Transverse colon (tissue), 4 donors: Measurements from ENCODE around the gene SRPK3. TPM values are rescaled to one million over a fixed set of nuclear protein-coding genes. Genes with fewer than 3 reads are reported as not detected.

Experiments
- DNase-seq: peaks from one replicate; pipeline ENCODE4 v3.0.0-alpha.2; 2019
- H3K27ac ChIP-seq, 4 donors: fragments of 200-600 bp; sonication (generic); 2 replicates each; pipeline ENCODE4 v1.5.1; 2016 to 2018; ENCODE audit warnings: inconsistent platforms in 4 of 4
- H3K27me3 ChIP-seq: fragments of 200-600 bp; sonication (generic); 2 replicates; pipeline ENCODE4 v1.5.1; 2017; ENCODE audit warnings: inconsistent platforms
- H3K36me3 ChIP-seq, 4 donors: fragments of 200-600 bp; sonication (generic); 2 replicates each; pipeline ENCODE4 v1.5.1; 2017 to 2019; ENCODE audit warnings: inconsistent platforms in 4 of 4
- H3K4me1 ChIP-seq, 4 donors: fragments of 200-600 bp; sonication (generic); 2 replicates each; pipeline ENCODE4 v1.5.1; 2017 to 2020; ENCODE audit warnings: inconsistent platforms in 4 of 4
- H3K4me3 ChIP-seq, 4 donors: fragments of 200-600 bp; sonication (generic); 1 replicate in 1 of 4; 2 replicates in 3 of 4; pipeline versions ENCODE4 v1.5.1 to v1.6.1; 2017 to 2019; ENCODE audit warnings: inconsistent platforms in 4 of 4
- H3K9me3 ChIP-seq, 2 donors: fragments of 200-600 bp; sonication (generic); 2 replicates each; pipeline ENCODE4 v1.5.1; 2017 to 2019; ENCODE audit warnings: inconsistent platforms in 2 of 2
- CTCF ChIP-seq, 5 experiments: fragments of 200-600 bp in 3 of 5; fragments of 450-650 bp in 2 of 5; sonication (generic) in 3 of 5; IDR thresholded peaks; 1 replicate in 2 of 5; 2 replicates in 3 of 5; pipeline ENCODE4 v1.5.1; 2016 to 2017; ENCODE audit warnings: antibody characterized with exemption in 5 of 5, inconsistent platforms in 3 of 5, mild to moderate bottlenecking in 2 of 5, moderate library complexity in 1 of 5
- EP300 ChIP-seq: sonication (generic); formaldehyde crosslinking; IDR thresholded peaks from one replicate; pipeline ENCODE4 v1.6.1; 2017; ENCODE audit warnings: antibody characterized with exemption, low read depth
- POLR2A ChIP-seq: fragments of 450-650 bp; IDR thresholded peaks from one replicate; pipeline ENCODE4 v1.6.1; 2016; ENCODE audit warnings: antibody characterized with exemption, mild to moderate bottlenecking, moderate library complexity
- POLR2AphosphoS5 ChIP-seq, 3 donors: sonication (generic); formaldehyde crosslinking; IDR thresholded peaks; one replicate each; pipeline ENCODE4 v1.6.1; 2016; ENCODE audit warnings: antibody characterized with exemption in 3 of 3
- WGBS, 2 donors: methylation state at CpG; one replicate each; pipeline ENCODE4 v1.1.5; 2018; ENCODE audit warnings: low coverage in 1 of 2; 5-methylcytosine and 5-hydroxymethylcytosine counted together
- in situ Hi-C, 4 donors: fragments of 200-750 bp; cut with MboI; loops; one replicate each; pipeline versions ENCODE4 v1.15.0 to v1.15.1; 2017; ENCODE audit warnings: low sequenced_read_pairs in 3 of 4, low pct_ligation_motif_present in 1 of 4, low pct_unique_long_range_greater_than_20kb in 1 of 4
- intact Hi-C: fragments of 100-400 bp; cut with DNase I; formaldehyde crosslinking; loops from one replicate; pipeline ENCODE4 v1.15.1; 2023; ENCODE audit warnings: low total_unique reads
- total RNA-seq, 4 donors: library from RNA; depleted of rRNA; stranded (reverse); fragments of >200 nt; gene quantifications; one replicate each; pipeline ENCODE4 v1.1.0, GENCODE V29; 2016

SRPK3 gene
- total RNA-seq, 4 donors from 2014 or later: 0.64 to 3.8 (median 1.3) TPM

DNA sequence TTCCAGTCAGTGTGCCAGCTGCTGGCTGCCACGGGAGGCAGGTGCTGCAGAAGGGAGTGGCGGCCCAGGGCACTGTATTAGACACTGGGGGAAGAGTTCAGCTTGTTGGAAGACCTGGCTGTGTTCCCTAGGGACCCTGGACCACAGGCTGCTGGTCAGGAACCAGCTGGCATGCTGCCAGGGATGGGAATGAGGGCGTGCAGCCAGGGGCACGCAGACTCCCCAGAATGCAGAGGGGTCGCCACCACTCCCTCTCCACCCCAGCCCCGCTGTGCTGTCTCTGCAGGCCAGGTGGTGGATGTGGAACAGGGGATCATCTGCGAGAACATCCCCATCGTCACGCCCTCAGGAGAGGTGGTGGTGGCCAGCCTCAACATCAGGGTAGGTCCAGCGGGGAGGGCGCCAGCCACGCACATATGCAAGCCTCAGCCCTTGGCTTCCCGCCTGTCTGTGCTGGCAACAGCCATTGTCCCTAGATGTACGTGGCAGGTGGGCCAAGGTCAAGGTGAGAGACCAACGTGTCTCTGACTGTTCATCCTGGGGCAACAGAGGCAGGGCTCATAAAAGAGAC lies 43.9 kb upstream of the SRPK3 start:
- intact Hi-C loops (no loop called here), in situ Hi-C loops (no loop called here)
- TF ChIP-seq POLR2AphosphoS5 (IDR thresholded peaks at IDR 0.05) (no peak), EP300 (no peak), CTCF (IDR thresholded peaks at IDR 0.05) (no peak), POLR2A (no peak)

DNA sequence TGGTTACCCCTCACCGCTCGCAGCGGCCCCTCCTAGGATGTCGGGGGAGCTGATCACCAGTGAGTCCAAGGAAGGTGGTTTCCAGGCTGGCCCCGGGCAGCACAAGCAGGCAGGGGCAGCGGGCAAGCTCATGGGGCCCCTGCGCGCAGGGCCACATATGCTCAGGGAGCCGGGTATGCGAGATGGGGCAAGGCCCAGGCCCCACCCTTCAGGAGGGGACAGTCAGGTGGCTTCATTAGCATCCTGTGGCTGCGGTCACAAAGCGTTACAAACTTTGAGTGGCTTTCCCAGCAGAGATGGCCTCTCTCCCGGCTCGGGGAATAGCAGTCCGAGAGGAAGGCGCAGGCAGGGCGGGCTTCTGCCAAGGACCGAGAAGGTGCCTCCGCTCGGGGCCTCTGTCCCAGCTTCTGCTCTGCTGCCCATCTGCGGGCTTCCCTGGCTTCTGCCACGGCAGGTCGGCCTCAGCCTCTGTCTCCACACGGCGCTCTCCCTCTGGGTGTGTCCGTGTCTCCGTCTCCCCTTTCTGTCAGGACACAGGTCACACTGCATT lies 42.7 kb upstream of the SRPK3 start:
- intact Hi-C loops: no loop called here
- TF ChIP-seq POLR2AphosphoS5 (IDR thresholded peaks at IDR 0.05): no peak
- in situ Hi-C loops: no loop called here

More for the DNA sequence above, 43.9 kb upstream of the SRPK3 start:
- no peak overlapping the region for H3K27ac ChIP-seq
- no peaks in the 10 kb centered on the region for H3K9me3 ChIP-seq
- no peak overlapping the region for H3K4me3 ChIP-seq
- DNase-seq: no peak
- H3K36me3 ChIP-seq: no peaks in the 10 kb centered on the region
- WGBS, 2 donors: 76% methylated on average over 15 of the region's 15 CpGs; no CpG with 5 or more reads in 1 of the 2 donors
- H3K4me1 ChIP-seq: no peaks in the 10 kb centered on the region
- no peaks in the 10 kb centered on the region for H3K27me3 ChIP-seq

DNA sequence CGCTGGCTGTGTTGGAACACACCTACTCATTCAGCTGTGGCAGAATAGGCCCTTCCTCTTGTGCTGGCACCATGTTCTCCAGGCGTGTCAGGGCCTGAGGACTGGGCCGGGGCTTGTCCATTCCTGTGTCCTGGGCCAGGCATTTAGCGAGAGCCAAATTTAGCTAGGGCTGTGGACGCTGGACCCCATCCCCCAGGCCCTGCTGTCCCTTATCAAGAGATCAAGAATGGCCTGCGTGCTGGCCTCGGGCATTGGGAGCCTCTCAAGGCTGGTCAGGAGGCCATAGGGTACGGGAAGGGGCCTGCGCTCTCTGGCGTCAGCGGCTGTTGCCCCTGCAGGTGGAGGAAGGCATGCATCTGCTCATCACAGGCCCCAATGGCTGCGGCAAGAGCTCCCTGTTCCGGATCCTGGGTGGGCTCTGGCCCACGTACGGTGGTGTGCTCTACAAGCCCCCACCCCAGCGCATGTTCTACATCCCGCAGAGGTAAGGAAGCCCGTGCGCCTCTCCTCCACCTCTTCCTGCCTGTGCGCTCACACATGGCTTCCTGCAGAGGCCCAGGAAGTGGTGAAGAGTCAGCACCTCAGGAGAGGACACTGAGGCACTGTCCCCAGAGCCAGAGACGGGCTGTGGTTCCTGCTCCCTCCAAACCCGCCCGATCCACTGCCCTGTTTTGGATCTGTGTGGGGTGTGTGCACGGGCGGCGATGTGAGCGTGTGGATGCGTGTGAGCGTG lies 40.9 kb upstream of the SRPK3 start:
- 92% methylated on average over 29 of the region's 29 CpGs; no CpG with 5 or more reads in 1 of the 2 donors for WGBS, 2 donors
- no peak for TF ChIP-seq EP300
- no peak for TF ChIP-seq CTCF (IDR thresholded peaks at IDR 0.05)
- TF ChIP-seq POLR2A: no peak
- TF ChIP-seq POLR2AphosphoS5 (IDR thresholded peaks at IDR 0.05): no peak
- no peaks in the 10 kb centered on the region for H3K9me3 ChIP-seq
- no peak for DNase-seq
- peaks cover 0 to 12% (median 9%) of the 10 kb centered on the region in 4 donors for H3K4me1 ChIP-seq
- no peaks in the 10 kb centered on the region for H3K27me3 ChIP-seq
- no peaks in the 10 kb centered on the region for H3K36me3 ChIP-seq
- H3K27ac ChIP-seq: no peak overlapping the region
- H3K4me3 ChIP-seq: no peak overlapping the region
- intact Hi-C loops (no loop called here), in situ Hi-C loops (no loop called here)

More for the DNA sequence above, 42.7 kb upstream of the SRPK3 start:
- Histone ChIP-seq H3K27me3 (no peaks in the 10 kb centered on the region), H3K4me1 (peaks cover 0 to 5% (median 2%) of the 10 kb centered on the region in 4 donors), H3K36me3 (no peaks in the 10 kb centered on the region), H3K27ac (no peak overlapping the region), H3K9me3 (no peaks in the 10 kb centered on the region), H3K4me3 (no peak overlapping the region)
- no peak for DNase-seq
- WGBS, 2 donors: 96% methylated on average over 26 of the region's 27 CpGs; no CpG with 5 or more reads in 1 of the 2 donors

DNA sequence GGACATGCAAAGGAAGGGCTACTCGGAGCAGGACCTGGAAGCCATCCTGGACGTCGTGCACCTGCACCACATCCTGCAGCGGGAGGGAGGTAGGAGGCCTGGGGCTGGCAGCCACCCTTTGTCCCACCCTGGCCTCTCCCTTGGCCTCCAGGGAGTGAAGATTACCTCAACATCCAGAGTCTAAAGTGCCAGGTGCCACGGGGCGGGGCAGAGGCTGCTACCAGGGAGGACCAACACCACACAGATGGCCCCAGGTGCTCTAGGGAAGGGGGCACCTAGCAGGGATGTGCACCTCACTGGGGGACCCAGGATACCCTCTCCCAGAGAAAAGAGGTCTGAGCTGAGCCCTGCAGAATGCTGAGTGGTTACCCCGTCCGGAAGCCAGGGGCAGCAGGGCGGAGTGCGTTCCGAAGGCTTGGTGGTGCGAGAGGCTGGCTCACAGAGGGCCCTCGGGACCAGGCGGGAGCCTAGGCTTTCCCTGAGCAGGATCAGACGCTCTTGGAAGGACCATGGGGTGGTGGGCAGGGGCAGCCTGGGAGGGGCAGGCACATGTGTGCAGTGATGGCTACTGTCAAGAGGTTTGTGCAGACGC lies 40.1 kb upstream of the SRPK3 start:
- Histone ChIP-seq H3K9me3 (no peaks in the 10 kb centered on the region), H3K4me1 (peaks cover 0 to 12% (median 9%) of the 10 kb centered on the region in 4 donors), H3K36me3 (no peaks in the 10 kb centered on the region), H3K27me3 (no peaks in the 10 kb centered on the region), H3K4me3 (no peak overlapping the region), H3K27ac (no peak overlapping the region)
- intact Hi-C loops: no loop called here
- DNase-seq: no peak
- 83% methylated on average over 14 of the region's 16 CpGs; no CpG with 5 or more reads in 1 of the 2 donors for WGBS, 2 donors
- TF ChIP-seq POLR2A (no peak), EP300 (no peak), POLR2AphosphoS5 (IDR thresholded peaks at IDR 0.05) (no peak), CTCF (IDR thresholded peaks at IDR 0.05) (no peak)
- in situ Hi-C loops: no loop called here
